ENCODE data around the gene KLHDC9. TPM values are rescaled to one million over a fixed set of nuclear protein-coding genes. Genes with fewer than 3 reads are reported as not detected.

The KLHDC9 gene
- total RNA-seq, 6 donors from 2014 or later = 6.5 to 12.3 (median 7.4) TPM; not detected in 1

DNA sequence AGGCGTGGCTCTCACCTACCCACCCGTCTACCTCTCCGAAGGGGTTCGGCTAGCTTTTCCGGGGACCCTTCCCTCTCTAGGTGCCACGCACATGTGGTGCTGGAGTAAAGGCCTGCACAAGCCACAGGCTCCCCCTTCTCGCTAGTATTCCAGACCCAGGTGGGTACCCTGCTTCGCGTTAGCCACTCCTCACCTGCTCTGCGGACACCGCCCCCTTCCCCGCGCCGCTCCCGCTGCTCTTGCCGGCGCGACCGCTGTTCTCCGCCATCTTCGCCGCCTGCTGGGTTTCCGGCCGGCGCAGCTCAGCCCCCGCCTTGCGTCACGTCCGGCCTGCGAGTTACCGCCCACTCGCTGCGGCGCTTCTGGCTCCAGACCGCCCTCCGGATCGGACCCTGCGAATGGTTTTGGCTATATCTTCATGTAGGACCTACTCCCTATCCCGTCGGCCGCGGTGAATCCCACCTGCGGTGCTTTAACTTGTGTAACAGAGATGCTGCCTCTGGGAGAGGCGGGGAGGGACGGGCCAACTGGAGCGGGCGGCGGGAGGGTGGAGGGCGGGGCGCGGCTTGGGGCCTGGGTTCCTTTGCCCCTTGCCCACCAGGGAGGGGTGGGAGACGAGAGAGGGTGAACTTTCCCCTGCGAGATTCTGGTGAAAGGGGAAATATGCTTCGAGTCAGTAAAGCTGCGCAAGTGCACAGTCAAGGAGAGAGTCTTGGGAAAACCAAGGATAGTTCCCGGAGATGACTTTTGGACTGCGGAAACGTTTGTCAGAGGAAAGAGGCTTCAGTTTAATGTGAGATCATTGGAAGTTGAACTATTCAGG is 19.8 kb downstream of the KLHDC9 start, which contains the start of the genes NIT1 and PFDN2:
NIT1 (plus strand) TSS at position 347 of the 823 bp plus-strand sequence; CDS start at position 419, 72 bp downstream.
PFDN2 (minus strand) TSS at position 279 of the 823 bp plus-strand sequence; CDS start at position 268, 11 bp downstream.
- Histone ChIP-seq H3K9me3 (no peaks in the 10 kb centered on the region), H3K36me3 (peaks cover 10 to 35% (median 32%) of the 10 kb centered on the region in 4 donors), H3K27ac (peak within 1 kb of the TSS; percentile 89 to 97 (median 94)), H3K4me1 (peaks cover 39 to 80% (median 47%) of the 10 kb centered on the region in 4 donors), H3K4me3 (peak within 1 kb of the TSS; percentile 70 to 98 (median 93)), H3K27me3 (no peaks in the 10 kb centered on the region)
- 0 to 1% methylated on average over 28 to 55 of the region's 58 CpGs for WGBS, 2 donors
- TF ChIP-seq EP300 (IDR thresholded peaks at IDR 0.05) (peak in 1 of 4 donors; percentile 33), POLR2AphosphoS5 (IDR thresholded peaks at IDR 0.05) (peak; percentile 97 to 99), POLR2A (IDR thresholded peaks at IDR 0.05) (peak; percentile 53 to 93 (median 84))
- TF ChIP-seq, protein P1, sequence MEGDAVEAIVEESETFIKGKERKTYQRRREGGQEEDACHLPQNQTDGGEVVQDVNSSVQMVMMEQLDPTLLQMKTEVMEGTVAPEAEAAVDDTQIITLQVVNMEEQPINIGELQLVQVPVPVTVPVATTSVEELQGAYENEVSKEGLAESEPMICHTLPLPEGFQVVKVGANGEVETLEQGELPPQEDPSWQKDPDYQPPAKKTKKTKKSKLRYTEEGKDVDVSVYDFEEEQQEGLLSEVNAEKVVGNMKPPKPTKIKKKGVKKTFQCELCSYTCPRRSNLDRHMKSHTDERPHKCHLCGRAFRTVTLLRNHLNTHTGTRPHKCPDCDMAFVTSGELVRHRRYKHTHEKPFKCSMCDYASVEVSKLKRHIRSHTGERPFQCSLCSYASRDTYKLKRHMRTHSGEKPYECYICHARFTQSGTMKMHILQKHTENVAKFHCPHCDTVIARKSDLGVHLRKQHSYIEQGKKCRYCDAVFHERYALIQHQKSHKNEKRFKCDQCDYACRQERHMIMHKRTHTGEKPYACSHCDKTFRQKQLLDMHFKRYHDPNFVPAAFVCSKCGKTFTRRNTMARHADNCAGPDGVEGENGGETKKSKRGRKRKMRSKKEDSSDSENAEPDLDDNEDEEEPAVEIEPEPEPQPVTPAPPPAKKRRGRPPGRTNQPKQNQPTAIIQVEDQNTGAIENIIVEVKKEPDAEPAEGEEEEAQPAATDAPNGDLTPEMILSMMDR (IDR thresholded peaks at IDR 0.05) = peak in 2 of 6 experiments; percentile 21 to 23
- DNase-seq = peak; percentile 90 to 97
- peak; percentile 93 to 97 for ATAC-seq (ENCODE audit: low FRiP score in 2 of 2)

DNA sequence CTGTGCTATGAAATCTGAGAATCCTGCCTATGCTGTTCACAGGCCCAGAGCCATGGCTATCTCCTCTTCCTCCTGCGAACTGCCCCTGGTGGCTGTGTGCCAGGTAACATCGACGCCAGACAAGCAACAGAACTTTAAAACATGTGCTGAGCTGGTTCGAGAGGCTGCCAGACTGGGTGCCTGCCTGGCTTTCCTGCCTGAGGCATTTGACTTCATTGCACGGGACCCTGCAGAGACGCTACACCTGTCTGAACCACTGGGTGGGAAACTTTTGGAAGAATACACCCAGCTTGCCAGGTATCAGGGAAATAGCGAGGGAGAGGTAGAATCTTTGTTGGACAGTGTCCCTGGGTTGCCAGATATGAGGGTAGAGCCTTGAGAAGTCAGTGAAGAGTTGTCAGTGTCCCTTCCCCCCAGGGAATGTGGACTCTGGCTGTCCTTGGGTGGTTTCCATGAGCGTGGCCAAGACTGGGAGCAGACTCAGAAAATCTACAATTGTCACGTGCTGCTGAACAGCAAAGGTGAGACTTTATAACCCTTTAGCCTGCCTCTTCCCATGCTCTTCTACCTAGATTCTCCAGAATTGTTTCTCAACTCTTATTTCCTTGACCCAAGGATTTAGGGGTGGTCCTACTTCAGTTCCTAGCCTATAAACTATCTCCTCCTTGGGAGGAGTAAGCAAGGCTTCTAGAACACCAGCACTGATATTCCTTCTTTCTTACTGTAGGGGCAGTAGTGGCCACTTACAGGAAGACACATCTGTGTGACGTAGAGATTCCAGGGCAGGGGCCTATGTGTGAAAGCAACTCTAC is 21.1 kb downstream of the KLHDC9 start:
- DNase-seq = peak in 1 of 2 donors; percentile 32
- H3K4me3 ChIP-seq = peak overlapping the region in 3 of 4 donors; percentile 70 to 97 (median 89)
- H3K9me3 ChIP-seq = no peaks in the 10 kb centered on the region
- no peaks in the 10 kb centered on the region for H3K27me3 ChIP-seq
- ATAC-seq (ENCODE audit: low FRiP score in 2 of 2) = peak; percentile 35 to 49
- peak overlapping the region; percentile 89 to 97 (median 94) for H3K27ac ChIP-seq
- peaks cover 34 to 67% (median 46%) of the 10 kb centered on the region in 4 donors for H3K4me1 ChIP-seq
- 52% methylated on average over 10 of the region's 10 CpGs for WGBS, 2 donors
- TF ChIP-seq, protein P1 (IDR thresholded peaks at IDR 0.05) = peak in 4 of 6 experiments; percentile 32 to 62 (median 46)
- TF ChIP-seq EP300 (IDR thresholded peaks at IDR 0.05) = no peak
- TF ChIP-seq POLR2AphosphoS5 (IDR thresholded peaks at IDR 0.05) = peak in 1 of 2 donors; percentile 21
- peaks cover 21 to 47% (median 44%) of the 10 kb centered on the region in 4 donors for H3K36me3 ChIP-seq

DNA sequence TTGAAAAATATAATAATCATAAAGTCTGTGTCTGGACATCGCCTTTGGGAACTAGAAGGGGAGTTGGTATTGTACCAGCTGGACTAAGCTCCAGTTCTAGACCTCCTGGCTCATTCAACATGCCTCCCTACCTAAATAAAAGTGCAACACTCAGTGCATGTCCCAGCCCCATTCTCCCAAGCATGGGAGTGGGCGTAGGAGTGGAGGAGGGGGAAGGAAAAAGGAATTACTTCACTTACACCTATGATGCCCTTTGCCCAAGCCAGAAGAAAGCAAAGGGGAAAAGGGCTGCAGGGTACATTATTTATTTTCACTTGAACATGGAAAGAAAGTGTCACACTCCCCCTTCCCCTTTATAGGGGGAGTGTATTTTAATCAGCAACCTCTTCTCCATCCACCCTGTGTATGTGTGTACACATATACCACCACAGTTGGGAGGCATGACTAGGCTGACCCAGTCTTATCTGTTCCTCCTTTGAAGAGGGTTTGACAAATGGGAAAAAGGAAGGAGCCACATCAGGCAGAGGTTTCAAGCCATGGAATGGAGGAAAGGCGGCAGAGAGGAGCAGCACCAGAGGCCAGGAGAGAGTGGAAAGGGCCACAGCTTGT is 23.0 kb downstream of the KLHDC9 start:
- Histone ChIP-seq H3K9me3 (no peaks in the 10 kb centered on the region), H3K27ac (no peak overlapping the region), H3K4me1 (peaks cover 24 to 49% (median 37%) of the 10 kb centered on the region in 4 donors), H3K27me3 (no peaks in the 10 kb centered on the region), H3K4me3 (no peak overlapping the region), H3K36me3 (peaks cover 24 to 65% (median 53%) of the 10 kb centered on the region in 4 donors)
- ATAC-seq (ENCODE audit: low FRiP score in 2 of 2) = no peak
- no peak for DNase-seq
- TF ChIP-seq EP300 (IDR thresholded peaks at IDR 0.05) = no peak
- TF ChIP-seq POLR2A (IDR thresholded peaks at IDR 0.05) = no peak
- no peak for TF ChIP-seq POLR2AphosphoS5 (IDR thresholded peaks at IDR 0.05)
- TF ChIP-seq, protein P1 (IDR thresholded peaks at IDR 0.05) = no peak
- 83 to 84% methylated on average over 3 of the region's 3 CpGs for WGBS, 2 donors

DNA sequence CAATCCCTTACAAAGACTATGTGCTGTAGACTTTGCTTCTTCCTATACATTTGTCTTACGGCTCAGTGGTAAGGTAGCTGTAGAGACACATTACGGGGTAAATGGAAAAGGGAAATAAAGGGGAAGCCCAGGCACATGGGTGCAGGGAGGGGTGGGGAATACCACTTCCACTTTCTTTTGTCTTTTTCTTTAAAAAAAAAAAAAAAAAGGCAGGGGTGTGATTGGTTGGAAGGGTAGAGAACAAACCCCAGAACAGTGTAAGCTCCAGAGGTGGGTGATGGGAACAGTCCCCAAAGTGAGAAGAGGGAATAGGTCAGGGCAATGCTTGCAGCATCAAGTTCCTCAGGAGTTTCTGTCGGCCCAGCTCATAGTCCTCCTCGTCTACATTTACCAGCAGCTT is 23.7 kb downstream of the KLHDC9 start:
- peaks cover 17 to 42% (median 31%) of the 10 kb centered on the region in 4 donors for H3K4me1 ChIP-seq
- H3K4me3 ChIP-seq = no peak overlapping the region
- TF ChIP-seq, protein P1 (IDR thresholded peaks at IDR 0.05) = no peak
- TF ChIP-seq POLR2A (IDR thresholded peaks at IDR 0.05) (no peak), EP300 (IDR thresholded peaks at IDR 0.05) (no peak), POLR2AphosphoS5 (IDR thresholded peaks at IDR 0.05) (no peak)
- peaks cover 24 to 72% (median 55%) of the 10 kb centered on the region in 4 donors for H3K36me3 ChIP-seq
- 58 to 69% methylated on average over 4 of the region's 4 CpGs for WGBS, 2 donors
- H3K27me3 ChIP-seq = no peaks in the 10 kb centered on the region
- ATAC-seq (ENCODE audit: low FRiP score in 2 of 2) (peak in 1 of 2 donors; percentile 19), DNase-seq (no peak)
- no peaks in the 10 kb centered on the region for H3K9me3 ChIP-seq
- no peak overlapping the region for H3K27ac ChIP-seq
